B cell (primary cell): ENCODE measurements around the gene MRPS22. TPM values are rescaled to one million over a fixed set of nuclear protein-coding genes. Genes with fewer than 3 reads are reported as not detected.

Source experiments
- ATAC-seq: fragments of 200-7000 bp; cut with Tn5 transposase; one replicate; pipeline ENCODE4 v1.10.0; 2021; ENCODE audit warnings: low read depth, mild to moderate bottlenecking, moderate number of reproducible peaks, moderate library complexity
- CTCF ChIA-PET: fragments of 350-600 bp; sonication (Branson Sonifier 250); formaldehyde crosslinking; loops from one replicate; lab custom pipeline; 2021; ENCODE audit warnings: antibody characterized with exemption, inconsistent platforms; lab: Charles Lee
- POLR2A ChIA-PET: fragments of 350-600 bp; sonication (Branson Sonifier 250); formaldehyde crosslinking; loops from one replicate; lab custom pipeline; 2021; ENCODE audit warnings: antibody characterized with exemption; lab: Charles Lee
- DNase-seq: peaks from one replicate; pipeline ENCODE4 v3.0.0; 2013
- H2AFZ ChIP-seq: 2 replicates; pipeline ENCODE4 v1.6.1; 2012; ENCODE audit warnings: mild to moderate bottlenecking, low read depth, low read length; ENCODE audit not compliant: insufficient read depth, poor library complexity, severe bottlenecking
- H3K27ac ChIP-seq, 2 donors: 1 replicate in 1 of 2; 2 replicates in 1 of 2; pipeline ENCODE4 v1.5.1; 2012 to 2013; ENCODE audit warnings: low read length in 2 of 2, mild to moderate bottlenecking in 2 of 2, moderate library complexity in 1 of 2
- H3K27me3 ChIP-seq, 4 experiments: fragments of 200-600 bp in 1 of 4; sonication (generic) in 1 of 4; replicated peaks in 1 of 4; 1 replicate in 2 of 4; 2 replicates in 2 of 4; pipeline versions ENCODE4 v1.6.1 to v1.7.0; 2013 to 2016; ENCODE audit warnings: low read length in 3 of 4, mild to moderate bottlenecking in 2 of 4, mixed read lengths in 1 of 4, moderate library complexity in 1 of 4; ENCODE audit not compliant: insufficient read depth in 4 of 4, control insufficient read depth in 3 of 4; ENCODE audit errors: control extremely low read depth in 1 of 4
- H3K36me3 ChIP-seq, 2 experiments: replicated peaks in 1 of 2; 1 replicate in 1 of 2; 2 replicates in 1 of 2; pipeline versions ENCODE4 v1.6.1 to v1.7.1; 2013; ENCODE audit warnings: low read length in 1 of 2; ENCODE audit not compliant: insufficient read depth in 2 of 2, control insufficient read depth in 1 of 2; ENCODE audit errors: control extremely low read depth in 1 of 2, extremely low read depth in 1 of 2
- H3K4me1 ChIP-seq, 2 donors: fragments of 200-600 bp in 1 of 2; sonication (generic) in 1 of 2; 1 replicate in 1 of 2; 2 replicates in 1 of 2; pipeline versions ENCODE4 v1.5.1 to v1.6.1; 2013 to 2017; ENCODE audit warnings: low read length in 2 of 2; ENCODE audit not compliant: control insufficient read depth in 2 of 2, insufficient read depth in 2 of 2
- H3K4me2 ChIP-seq: replicated peaks from 2 replicates; pipeline ENCODE3; 2012; ENCODE audit warnings: mild to moderate bottlenecking, low read depth, low read length; ENCODE audit not compliant: poor library complexity, severe bottlenecking
- H3K4me3 ChIP-seq, 5 experiments: fragments of 200-600 bp in 1 of 5; sonication (generic) in 1 of 5; 1 replicate in 3 of 5; 2 replicates in 2 of 5; pipeline versions ENCODE4 v1.5.1 to v1.7.0; 2011 to 2016; ENCODE audit warnings: low read length in 4 of 5, mild to moderate bottlenecking in 4 of 5, low read depth in 2 of 5, control low read depth in 1 of 5, moderate library complexity in 1 of 5; ENCODE audit not compliant: insufficient read depth in 1 of 5; ENCODE audit errors: control extremely low read depth in 1 of 5, extremely low read depth in 1 of 5
- H3K79me2 ChIP-seq: fragments of 200-600 bp; sonication (generic); one replicate; pipeline ENCODE4 v1.6.0; 2016; ENCODE audit warnings: low read length; ENCODE audit not compliant: control insufficient read depth, insufficient read depth
- H3K9ac ChIP-seq: fragments of 200-600 bp; sonication (generic); 2 replicates; pipeline ENCODE4 v1.6.1; 2017; ENCODE audit warnings: mild to moderate bottlenecking, low read length, moderate library complexity
- H3K9me3 ChIP-seq, 3 donors: one replicate each; pipeline versions ENCODE4 v1.6.1 to v1.7.1; 2013; ENCODE audit warnings: low read length in 2 of 3; ENCODE audit not compliant: control insufficient read depth in 2 of 3, insufficient read depth in 1 of 3; ENCODE audit errors: control extremely low read depth in 1 of 3
- H4K20me1 ChIP-seq: 2 replicates; pipeline ENCODE4 v1.6.0; 2012; ENCODE audit warnings: mild to moderate bottlenecking, low read length; ENCODE audit not compliant: insufficient read depth, control insufficient read depth, poor library complexity, severe bottlenecking
- H3K27ac Mint-ChIP-seq: one replicate; pipeline ENCODE4 v1.8.0; 2021; ENCODE audit warnings: mixed read lengths
- H3K27me3 Mint-ChIP-seq: one replicate; pipeline ENCODE4 v1.8.0; 2021; ENCODE audit warnings: mixed read lengths
- H3K4me1 Mint-ChIP-seq: one replicate; pipeline ENCODE4 v1.8.0; 2021; ENCODE audit warnings: mixed read lengths
- H3K4me3 Mint-ChIP-seq: one replicate; pipeline ENCODE4 v1.8.0; 2021; ENCODE audit warnings: mixed read lengths
- H3K9me3 Mint-ChIP-seq: one replicate; pipeline ENCODE4 v1.8.0; 2022; ENCODE audit warnings: mixed read lengths; ENCODE audit not compliant: insufficient read depth
- EZH2 ChIP-seq: IDR thresholded peaks from 2 replicates; pipeline ENCODE4 v1.6.1; 2012; ENCODE audit warnings: borderline replicate concordance, low read depth, mild to moderate bottlenecking, moderate library complexity, low read length; ENCODE audit not compliant: insufficient read depth, poor library complexity, severe bottlenecking
- WGBS: methylation state at CpG from one replicate; pipeline ENCODE4 v1.1.5; 2013; ENCODE audit warnings: missing lambda C conversion rate; ENCODE audit not compliant: insufficient coverage; 5-methylcytosine and 5-hydroxymethylcytosine counted together
- intact Hi-C: fragments of 100-400 bp; cut with micrococcal nuclease; formaldehyde crosslinking; loops from one replicate; pipeline ENCODE4 v1.10.0; 2022
- polyA plus RNA-seq: library from polyadenylated mRNA; depleted of rRNA; stranded (reverse); fragments of >200 nt; gene quantifications from 2 replicates; pipeline ENCODE4 v1.2.3, GENCODE V29; 2012
- total RNA-seq, 2 donors: library from RNA; stranded (reverse); fragments of 120-200 nt in 1 of 2; gene quantifications; 1 replicate in 1 of 2; 2 replicates in 1 of 2; pipeline versions ENCODE4 v1.2.3 to v1.2.4, GENCODE V29; 2013 to 2022
- TF ChIP-seq, protein P1 (sequence below): fragments of 200-600 bp; IDR thresholded peaks from one replicate; pipeline ENCODE4 v1.8.0; 2022; ENCODE audit warnings: antibody characterized with exemption, mild to moderate bottlenecking

The MRPS22 gene
- total and polyA plus RNA-seq, 2 donors (not counting 1 experiment from before 2014, with no cell fraction given), result 19.1 to 32.5 TPM

DNA sequence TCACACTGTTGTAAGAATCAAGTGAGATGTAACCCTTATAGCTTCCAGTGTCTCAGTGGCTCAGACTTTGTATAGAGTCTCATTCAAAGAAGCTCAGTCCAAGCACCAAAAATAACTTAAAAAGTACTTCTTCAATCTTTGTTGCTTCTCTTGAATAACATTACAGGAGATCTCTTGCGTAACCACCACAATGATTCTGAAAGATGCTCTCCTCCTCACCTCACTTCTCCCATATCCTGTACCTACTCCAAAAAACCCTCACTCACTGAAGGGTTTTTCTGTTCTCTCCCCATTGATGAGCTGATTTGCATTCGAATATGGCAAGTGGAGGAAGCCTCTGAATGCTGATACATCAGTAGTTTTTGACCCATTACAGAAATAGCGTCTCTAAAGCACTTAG is 39.4 kb upstream of the MRPS22 start:
- no peaks in the 10 kb centered on the region for H3K36me3 ChIP-seq
- Mint-ChIP-seq H3K4me1 (no peaks in the 10 kb centered on the region), H3K4me3 (no peak overlapping the region), H3K9me3 (no peaks in the 10 kb centered on the region), H3K27ac (no peak overlapping the region), H3K27me3 (peaks cover 10% of the 10 kb centered on the region)
- no peaks in the 10 kb centered on the region for H3K4me1 ChIP-seq
- WGBS, result 83% methylated on average over 1 of the region's 3 CpGs
- H2AFZ ChIP-seq, result no peak overlapping the region
- H3K9ac ChIP-seq, result no peak overlapping the region
- intact Hi-C loops, result no loop called here
- no peak overlapping the region for H3K4me2 ChIP-seq
- ATAC-seq (no peak), DNase-seq (no peak)
- H3K27ac ChIP-seq, result no peak overlapping the region
- no peak for TF ChIP-seq EZH2
- TF ChIP-seq, protein P1, sequence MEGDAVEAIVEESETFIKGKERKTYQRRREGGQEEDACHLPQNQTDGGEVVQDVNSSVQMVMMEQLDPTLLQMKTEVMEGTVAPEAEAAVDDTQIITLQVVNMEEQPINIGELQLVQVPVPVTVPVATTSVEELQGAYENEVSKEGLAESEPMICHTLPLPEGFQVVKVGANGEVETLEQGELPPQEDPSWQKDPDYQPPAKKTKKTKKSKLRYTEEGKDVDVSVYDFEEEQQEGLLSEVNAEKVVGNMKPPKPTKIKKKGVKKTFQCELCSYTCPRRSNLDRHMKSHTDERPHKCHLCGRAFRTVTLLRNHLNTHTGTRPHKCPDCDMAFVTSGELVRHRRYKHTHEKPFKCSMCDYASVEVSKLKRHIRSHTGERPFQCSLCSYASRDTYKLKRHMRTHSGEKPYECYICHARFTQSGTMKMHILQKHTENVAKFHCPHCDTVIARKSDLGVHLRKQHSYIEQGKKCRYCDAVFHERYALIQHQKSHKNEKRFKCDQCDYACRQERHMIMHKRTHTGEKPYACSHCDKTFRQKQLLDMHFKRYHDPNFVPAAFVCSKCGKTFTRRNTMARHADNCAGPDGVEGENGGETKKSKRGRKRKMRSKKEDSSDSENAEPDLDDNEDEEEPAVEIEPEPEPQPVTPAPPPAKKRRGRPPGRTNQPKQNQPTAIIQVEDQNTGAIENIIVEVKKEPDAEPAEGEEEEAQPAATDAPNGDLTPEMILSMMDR, result no peak
- no peaks in the 10 kb centered on the region for H3K79me2 ChIP-seq
- peaks cover 0 to 2% (median 0%) of the 10 kb centered on the region in 4 experiments for H3K27me3 ChIP-seq
- CTCF ChIA-PET, result no interaction called here
- POLR2A ChIA-PET, result no interaction called here
- no peaks in the 10 kb centered on the region for H3K9me3 ChIP-seq
- no peaks in the 10 kb centered on the region for H4K20me1 ChIP-seq
- no peak overlapping the region for H3K4me3 ChIP-seq

GRCh38 chr3:139306078-139306477 is 37.7 kb upstream of the MRPS22 start:
- 58% methylated on average over 2 of the region's 2 CpGs for WGBS
- no peaks in the 10 kb centered on the region for H3K79me2 ChIP-seq
- H3K4me1 ChIP-seq, result no peaks in the 10 kb centered on the region
- no peak overlapping the region for H3K9ac ChIP-seq
- Mint-ChIP-seq H3K9me3 (no peaks in the 10 kb centered on the region), H3K27me3 (peaks cover 10% of the 10 kb centered on the region), H3K27ac (no peak overlapping the region), H3K4me1 (no peaks in the 10 kb centered on the region), H3K4me3 (no peak overlapping the region)
- no peak overlapping the region for H3K4me3 ChIP-seq
- CTCF ChIA-PET, result no interaction called here
- H3K4me2 ChIP-seq, result no peak overlapping the region
- no peaks in the 10 kb centered on the region for H3K9me3 ChIP-seq
- H3K27me3 ChIP-seq, result no peaks in the 10 kb centered on the region
- POLR2A ChIA-PET, result no interaction called here
- no peaks in the 10 kb centered on the region for H4K20me1 ChIP-seq
- no peaks in the 10 kb centered on the region for H3K36me3 ChIP-seq
- ATAC-seq (no peak), DNase-seq (no peak)
- intact Hi-C loops, result no loop called here
- H2AFZ ChIP-seq, result no peak overlapping the region
- TF ChIP-seq EZH2, result no peak
- TF ChIP-seq, protein P1, result no peak
- H3K27ac ChIP-seq, result no peak overlapping the region
